Skeletal muscle cell (primary cell): Measurements from ENCODE around the gene SFT2D3.

Source experiments
- DNase-seq: peaks from one replicate; pipeline ENCODE4 v3.0.0-alpha.2; 2010; ENCODE audit warnings: low read depth
- H3K4me3 ChIP-seq: 2 replicates; pipeline ENCODE4 v1.5.1; 2011; ENCODE audit warnings: low read depth, mild to moderate bottlenecking, control low read depth, low read length, moderate library complexity

SFT2D3 gene

GRCh38 chr2:127679680-127680361 lies 21.5 kb upstream of the SFT2D3 start:
- no peak overlapping the region for H3K4me3 ChIP-seq
- no peak for DNase-seq

- no peak for DNase-seq
- H3K4me3 ChIP-seq, result no peak overlapping the region
Measured at GRCh38 chr2:127680706-127681287, 20.5 kb upstream of the SFT2D3 start.

- no peak overlapping the region for H3K4me3 ChIP-seq
- DNase-seq, result no peak
Measured at GRCh38 chr2:127681288-127681804, 20.0 kb upstream of the SFT2D3 start.

GRCh38 chr2:127681976-127682857 lies 19.1 kb upstream of the SFT2D3 start:
- DNase-seq, result no peak
- H3K4me3 ChIP-seq, result no peak overlapping the region

GRCh38 chr2:127683056-127683455 lies 18.2 kb upstream of the SFT2D3 start:
- DNase-seq, result no peak
- no peak overlapping the region for H3K4me3 ChIP-seq

- no peak for DNase-seq
- no peak overlapping the region for H3K4me3 ChIP-seq
Measured at GRCh38 chr2:127683757-127684156, 17.5 kb upstream of the SFT2D3 start.

GRCh38 chr2:127685410-127686080 lies 15.8 kb upstream of the SFT2D3 start:
- no peak overlapping the region for H3K4me3 ChIP-seq
- DNase-seq, result no peak

- no peak overlapping the region for H3K4me3 ChIP-seq
- no peak for DNase-seq
Measured at GRCh38 chr2:127688405-127688804, 12.9 kb upstream of the SFT2D3 start.

GRCh38 chr2:127690696-127691095 lies 10.6 kb upstream of the SFT2D3 start:
- no peak overlapping the region for H3K4me3 ChIP-seq
- no peak for DNase-seq

GRCh38 chr2:127694986-127695385 lies 6.3 kb upstream of the SFT2D3 start:
- no peak for DNase-seq

GRCh38 chr2:127695491-127696472 lies 5.5 kb upstream of the SFT2D3 start:
- H3K4me3 ChIP-seq, result peak overlapping the region; percentile 40
- DNase-seq, result no peak

More at GRCh38 chr2:127694986-127695385, 6.3 kb upstream of the SFT2D3 start:
- H3K4me3 ChIP-seq, result no peak overlapping the region

GRCh38 chr2:127697482-127698180 lies 3.7 kb upstream of the SFT2D3 start:
- no peak overlapping the region for H3K4me3 ChIP-seq
- DNase-seq, result no peak

GRCh38 chr2:127698553-127699355 lies 2.5 kb upstream of the SFT2D3 start:
- H3K4me3 ChIP-seq, result no peak overlapping the region
- no peak for DNase-seq

GRCh38 chr2:127700527-127701192 lies 637 bp upstream of the SFT2D3 start:
- H3K4me3 ChIP-seq, result peak overlapping the region; percentile 60
- no peak for DNase-seq

- H3K4me3 ChIP-seq, result peak overlapping the region; percentile 60
- no peak for DNase-seq
Measured at GRCh38 chr2:127701651-127702394, 526 bp downstream of the SFT2D3 start.

GRCh38 chr2:127702395-127703009 lies 1.2 kb downstream of the SFT2D3 start:
- H3K4me3 ChIP-seq, result peak overlapping the region; percentile 60
- no peak for DNase-seq
